ENCODE results near the gene BEAN1. TPM values are rescaled to one million over a fixed set of nuclear protein-coding genes. Genes with fewer than 3 reads are reported as not detected.

The BEAN1 gene
- total and polyA plus RNA-seq, 3 experiments from 2014 or later = 0.09 TPM; not detected in 2

- H3K4me3 ChIP-seq (ENCODE audit: low read length) = no peak overlapping the region
- H3K36me3 ChIP-seq (ENCODE audit: insufficient read depth, low read length) = no peaks in the 10 kb centered on the region
- H3K27me3 ChIP-seq (ENCODE audit: insufficient read depth, low read length, poor library complexity, severe bottlenecking) = no peaks in the 10 kb centered on the region
- Mint-ChIP-seq H3K27ac (peak overlapping the region in 1 of 8 donors; percentile 66), H3K9me3 (no peaks in the 10 kb centered on the region), H3K4me3 (no peak overlapping the region), H3K27me3 (no peaks in the 10 kb centered on the region), H3K36me3 (no peaks in the 10 kb centered on the region), H3K4me1 (peaks cover 8 to 16% (median 11%) of the 10 kb centered on the region in 3 donors)
- no peak for DNase-seq
- H3K9me3 ChIP-seq (ENCODE audit: low read length) = no peaks in the 10 kb centered on the region
- POLR2A ChIA-PET = no interaction called here
- H3K27ac ChIP-seq (ENCODE audit: low read depth, low read length) = no peak overlapping the region
- H3K4me1 ChIP-seq (ENCODE audit: insufficient read depth, low read length) = peaks cover 4% of the 10 kb centered on the region
- CTCF ChIA-PET = interaction anchor here (0.7 kb wide), 1 partner anchor 66 kb away, joined by 3 read pairs; the partner anchor contains the start of gene CKLF
Measured at GRCh38 chr16:66485376-66485775, 58.3 kb downstream of the BEAN1 start.

GRCh38 chr16:66486199-66486772 is 59.2 kb downstream of the BEAN1 start:
- DNase-seq = no peak
- ChIA-PET CTCF (interaction anchor here (1.0 to 2.7 kb wide), 3 partner anchors 9 to 104 kb away, joined by 3 to 8 read pairs (median 5); no protein-coding TSS in a partner anchor), POLR2A (no interaction called here)
- H3K9me3 Mint-ChIP-seq = no peaks in the 10 kb centered on the region
- H3K4me1 Mint-ChIP-seq = peaks cover 8 to 16% (median 11%) of the 10 kb centered on the region in 3 donors
- Histone ChIP-seq H3K27me3 (ENCODE audit: insufficient read depth, low read length, poor library complexity, severe bottlenecking) (no peaks in the 10 kb centered on the region), H3K4me3 (ENCODE audit: low read length) (no peak overlapping the region), H3K9me3 (ENCODE audit: low read length) (no peaks in the 10 kb centered on the region), H3K4me1 (ENCODE audit: insufficient read depth, low read length) (peaks cover 4% of the 10 kb centered on the region), H3K36me3 (ENCODE audit: insufficient read depth, low read length) (no peaks in the 10 kb centered on the region), H3K27ac (ENCODE audit: low read depth, low read length) (no peak overlapping the region)
- H3K27me3 Mint-ChIP-seq = no peaks in the 10 kb centered on the region
- no peak overlapping the region for H3K4me3 Mint-ChIP-seq
- H3K36me3 Mint-ChIP-seq = no peaks in the 10 kb centered on the region
- no peak overlapping the region for H3K27ac Mint-ChIP-seq

GRCh38 chr16:66486773-66487579 is 59.9 kb downstream of the BEAN1 start:
- DNase-seq = no peak
- Mint-ChIP-seq H3K27ac (no peak overlapping the region), H3K4me1 (peaks cover 8 to 16% (median 11%) of the 10 kb centered on the region in 3 donors), H3K27me3 (no peaks in the 10 kb centered on the region), H3K9me3 (no peaks in the 10 kb centered on the region), H3K36me3 (no peaks in the 10 kb centered on the region), H3K4me3 (no peak overlapping the region)
- no peaks in the 10 kb centered on the region for H3K9me3 ChIP-seq (ENCODE audit: low read length)
- H3K36me3 ChIP-seq (ENCODE audit: insufficient read depth, low read length) = no peaks in the 10 kb centered on the region
- H3K4me1 ChIP-seq (ENCODE audit: insufficient read depth, low read length) = peaks cover 4% of the 10 kb centered on the region
- no peaks in the 10 kb centered on the region for H3K27me3 ChIP-seq (ENCODE audit: insufficient read depth, low read length, poor library complexity, severe bottlenecking)
- ChIA-PET POLR2A (no interaction called here), CTCF (interaction anchor here (0.6 to 2.7 kb wide), 4 partner anchors 10 to 104 kb away, joined by 3 to 8 read pairs (median 4); no protein-coding TSS in a partner anchor)
- H3K27ac ChIP-seq (ENCODE audit: low read depth, low read length) = no peak overlapping the region
- H3K4me3 ChIP-seq (ENCODE audit: low read length) = no peak overlapping the region

- no peak overlapping the region for H3K4me3 Mint-ChIP-seq
- peaks cover 8 to 16% (median 11%) of the 10 kb centered on the region in 3 donors for H3K4me1 Mint-ChIP-seq
- Histone ChIP-seq H3K27me3 (ENCODE audit: insufficient read depth, low read length, poor library complexity, severe bottlenecking) (no peaks in the 10 kb centered on the region), H3K36me3 (ENCODE audit: insufficient read depth, low read length) (no peaks in the 10 kb centered on the region), H3K27ac (ENCODE audit: low read depth, low read length) (no peak overlapping the region), H3K4me1 (ENCODE audit: insufficient read depth, low read length) (peaks cover 4% of the 10 kb centered on the region), H3K9me3 (ENCODE audit: low read length) (no peaks in the 10 kb centered on the region), H3K4me3 (ENCODE audit: low read length) (no peak overlapping the region)
- H3K9me3 Mint-ChIP-seq = no peaks in the 10 kb centered on the region
- ChIA-PET CTCF (interaction anchor here (1.0 to 2.7 kb wide), 3 partner anchors 11 to 103 kb away, joined by 3 to 8 read pairs (median 5); no protein-coding TSS in a partner anchor), POLR2A (interaction anchor here (0.6 kb wide), 1 partner anchor 102 kb away, joined by 3 read pairs; no protein-coding TSS in a partner anchor)
- H3K27me3 Mint-ChIP-seq = no peaks in the 10 kb centered on the region
- DNase-seq = no peak
- H3K27ac Mint-ChIP-seq = peak overlapping the region in 1 of 8 donors; percentile 29
- H3K36me3 Mint-ChIP-seq = no peaks in the 10 kb centered on the region
Measured at GRCh38 chr16:66487580-66488275, 60.6 kb downstream of the BEAN1 start.

- no peaks in the 10 kb centered on the region for H3K36me3 ChIP-seq (ENCODE audit: insufficient read depth, low read length)
- DNase-seq = no peak
- H3K9me3 Mint-ChIP-seq = no peaks in the 10 kb centered on the region
- H3K4me3 Mint-ChIP-seq = no peak overlapping the region
- CTCF ChIA-PET = interaction anchor here (2.7 kb wide), 1 partner anchor 81 kb away, joined by 8 read pairs; no protein-coding TSS in a partner anchor
- no peaks in the 10 kb centered on the region for H3K9me3 ChIP-seq (ENCODE audit: low read length)
- H3K27me3 ChIP-seq (ENCODE audit: insufficient read depth, low read length, poor library complexity, severe bottlenecking) = no peaks in the 10 kb centered on the region
- peak overlapping the region in 2 of 8 donors; percentile 29 to 68 for H3K27ac Mint-ChIP-seq
- peaks cover 5 to 9% (median 7%) of the 10 kb centered on the region in 3 donors for H3K4me1 Mint-ChIP-seq
- POLR2A ChIA-PET = interaction anchor here (0.6 kb wide), 1 partner anchor 102 kb away, joined by 3 read pairs; no protein-coding TSS in a partner anchor
- no peaks in the 10 kb centered on the region for H3K36me3 Mint-ChIP-seq
- no peak overlapping the region for H3K4me3 ChIP-seq (ENCODE audit: low read length)
- no peaks in the 10 kb centered on the region for H3K27me3 Mint-ChIP-seq
- peaks cover 4% of the 10 kb centered on the region for H3K4me1 ChIP-seq (ENCODE audit: insufficient read depth, low read length)
- H3K27ac ChIP-seq (ENCODE audit: low read depth, low read length) = no peak overlapping the region
Measured at GRCh38 chr16:66488505-66488904, 61.4 kb downstream of the BEAN1 start.

- H3K27me3 Mint-ChIP-seq = no peaks in the 10 kb centered on the region
- no peak overlapping the region for H3K4me3 Mint-ChIP-seq
- POLR2A ChIA-PET = no interaction called here
- H3K36me3 Mint-ChIP-seq = no peaks in the 10 kb centered on the region
- no peaks in the 10 kb centered on the region for H3K4me1 Mint-ChIP-seq
- H3K9me3 ChIP-seq (ENCODE audit: low read length) = no peaks in the 10 kb centered on the region
- H3K4me1 ChIP-seq (ENCODE audit: insufficient read depth, low read length) = no peaks in the 10 kb centered on the region
- no peak for DNase-seq
- no peaks in the 10 kb centered on the region for H3K36me3 ChIP-seq (ENCODE audit: insufficient read depth, low read length)
- no peaks in the 10 kb centered on the region for H3K27me3 ChIP-seq (ENCODE audit: insufficient read depth, low read length, poor library complexity, severe bottlenecking)
- H3K27ac Mint-ChIP-seq = peak overlapping the region in 2 of 8 donors; percentile 42 to 47
- no peak overlapping the region for H3K27ac ChIP-seq (ENCODE audit: low read depth, low read length)
- no peak overlapping the region for H3K4me3 ChIP-seq (ENCODE audit: low read length)
- CTCF ChIA-PET = no interaction called here
- H3K9me3 Mint-ChIP-seq = no peaks in the 10 kb centered on the region
Measured at GRCh38 chr16:66489385-66489784, 62.3 kb downstream of the BEAN1 start.

- no peaks in the 10 kb centered on the region for H3K36me3 ChIP-seq (ENCODE audit: insufficient read depth, low read length)
- no peaks in the 10 kb centered on the region for H3K27me3 ChIP-seq (ENCODE audit: insufficient read depth, low read length, poor library complexity, severe bottlenecking)
- DNase-seq = no peak
- no peak overlapping the region for H3K27ac ChIP-seq (ENCODE audit: low read depth, low read length)
- H3K4me1 Mint-ChIP-seq = no peaks in the 10 kb centered on the region
- no peak overlapping the region for H3K4me3 Mint-ChIP-seq
- H3K27ac Mint-ChIP-seq = peak overlapping the region in 1 of 8 donors; percentile 42
- no peaks in the 10 kb centered on the region for H3K4me1 ChIP-seq (ENCODE audit: insufficient read depth, low read length)
- CTCF ChIA-PET = no interaction called here
- POLR2A ChIA-PET = no interaction called here
- H3K4me3 ChIP-seq (ENCODE audit: low read length) = no peak overlapping the region
- no peaks in the 10 kb centered on the region for H3K27me3 Mint-ChIP-seq
- H3K9me3 Mint-ChIP-seq = no peaks in the 10 kb centered on the region
- no peaks in the 10 kb centered on the region for H3K9me3 ChIP-seq (ENCODE audit: low read length)
- H3K36me3 Mint-ChIP-seq = no peaks in the 10 kb centered on the region
Measured at GRCh38 chr16:66489818-66490217, 62.7 kb downstream of the BEAN1 start.

All from CD8-positive, alpha-beta memory T cell (primary cell).